ENCODE measurements around the gene PJA2. TPM values are rescaled to one million over a fixed set of nuclear protein-coding genes. Genes with fewer than 3 reads are reported as not detected.

The PJA2 gene
- total and polyA plus RNA-seq, 2 donors (not counting 1 experiment from before 2014, with no cell fraction given), result 21.3 to 90.4 TPM

GRCh38 chr5:109326919-109327318, 82.9 kb downstream of the PJA2 start:
- WGBS (ENCODE audit: insufficient coverage), result 79% methylated on average over 2 of the region's 4 CpGs
- Mint-ChIP-seq H3K4me1 (no peaks in the 10 kb centered on the region), H3K4me3 (no peak overlapping the region), H3K9me3 (ENCODE audit: insufficient read depth) (no peaks in the 10 kb centered on the region), H3K27ac (no peak overlapping the region), H3K27me3 (no peaks in the 10 kb centered on the region)
- H3K9ac ChIP-seq (ENCODE audit: low read length), result no peak overlapping the region
- H3K4me2 ChIP-seq (replicated peaks; ENCODE audit: low read depth, low read length, poor library complexity, severe bottlenecking), result no peak overlapping the region
- H3K4me3 ChIP-seq (ENCODE audit: control extremely low read depth in 1 of 5, extremely low read depth in 1 of 5, insufficient read depth in 1 of 5, low read depth in 2 of 5, low read length in 4 of 5), result no peak overlapping the region
- no peaks in the 10 kb centered on the region for H4K20me1 ChIP-seq (ENCODE audit: control insufficient read depth, insufficient read depth, low read length, poor library complexity, severe bottlenecking)
- intact Hi-C loops (cut with micrococcal nuclease), result no loop called here
- peaks cover 0 to 8% of the 10 kb centered on the region in 2 experiments for H3K36me3 ChIP-seq (replicated peaks in 1 of 2; ENCODE audit: control extremely low read depth in 1 of 2, control insufficient read depth in 1 of 2, extremely low read depth in 1 of 2, insufficient read depth in 2 of 2, low read length in 1 of 2)
- no peak for ATAC-seq (ENCODE audit: low read depth)
- ChIA-PET CTCF (no interaction called here), POLR2A (no interaction called here)
- no peaks in the 10 kb centered on the region for H3K27me3 ChIP-seq (replicated peaks in 1 of 4; ENCODE audit: control extremely low read depth in 1 of 4, control insufficient read depth in 3 of 4, insufficient read depth in 4 of 4, low read length in 3 of 4)
- no peaks in the 10 kb centered on the region for H3K79me2 ChIP-seq (ENCODE audit: control insufficient read depth, insufficient read depth, low read length)
- no peak for TF ChIP-seq EZH2 (IDR thresholded peaks at IDR 0.05; ENCODE audit: borderline replicate concordance, insufficient read depth, low read depth, low read length, poor library complexity, severe bottlenecking)
- no peak for TF ChIP-seq CTCF (IDR thresholded peaks at IDR 0.05)
- no peak for DNase-seq
- H2AFZ ChIP-seq (ENCODE audit: insufficient read depth, low read depth, low read length, poor library complexity, severe bottlenecking), result no peak overlapping the region
- no peaks in the 10 kb centered on the region for H3K9me3 ChIP-seq (ENCODE audit: control extremely low read depth in 1 of 3, control insufficient read depth in 2 of 3, insufficient read depth in 1 of 3, low read length in 2 of 3)
- H3K27ac ChIP-seq (ENCODE audit: low read length in 2 of 2), result no peak overlapping the region
- H3K4me1 ChIP-seq (ENCODE audit: control insufficient read depth in 2 of 2, insufficient read depth in 2 of 2, low read length in 2 of 2), result no peaks in the 10 kb centered on the region

GRCh38 chr5:109325456-109325855, 84.3 kb downstream of the PJA2 start:
- Histone ChIP-seq H3K4me2 (replicated peaks; ENCODE audit: low read depth, low read length, poor library complexity, severe bottlenecking) (no peak overlapping the region), H3K36me3 (replicated peaks in 1 of 2; ENCODE audit: control extremely low read depth in 1 of 2, control insufficient read depth in 1 of 2, extremely low read depth in 1 of 2, insufficient read depth in 2 of 2, low read length in 1 of 2) (peaks cover 0 to 3% of the 10 kb centered on the region in 2 experiments), H3K27ac (ENCODE audit: low read length in 2 of 2) (no peak overlapping the region), H3K27me3 (replicated peaks in 1 of 4; ENCODE audit: control extremely low read depth in 1 of 4, control insufficient read depth in 3 of 4, insufficient read depth in 4 of 4, low read length in 3 of 4) (no peaks in the 10 kb centered on the region), H3K9ac (ENCODE audit: low read length) (no peak overlapping the region), H3K9me3 (ENCODE audit: control extremely low read depth in 1 of 3, control insufficient read depth in 2 of 3, insufficient read depth in 1 of 3, low read length in 2 of 3) (no peaks in the 10 kb centered on the region), H3K4me3 (ENCODE audit: control extremely low read depth in 1 of 5, extremely low read depth in 1 of 5, insufficient read depth in 1 of 5, low read depth in 2 of 5, low read length in 4 of 5) (no peak overlapping the region), H3K4me1 (ENCODE audit: control insufficient read depth in 2 of 2, insufficient read depth in 2 of 2, low read length in 2 of 2) (no peaks in the 10 kb centered on the region), H3K79me2 (ENCODE audit: control insufficient read depth, insufficient read depth, low read length) (no peaks in the 10 kb centered on the region), H4K20me1 (ENCODE audit: control insufficient read depth, insufficient read depth, low read length, poor library complexity, severe bottlenecking) (no peaks in the 10 kb centered on the region), H2AFZ (ENCODE audit: insufficient read depth, low read depth, low read length, poor library complexity, severe bottlenecking) (no peak overlapping the region)
- no peak for ATAC-seq (ENCODE audit: low read depth)
- TF ChIP-seq EZH2 (IDR thresholded peaks at IDR 0.05; ENCODE audit: borderline replicate concordance, insufficient read depth, low read depth, low read length, poor library complexity, severe bottlenecking), result no peak
- no peak for TF ChIP-seq CTCF (IDR thresholded peaks at IDR 0.05)
- CTCF ChIA-PET, result no interaction called here
- Mint-ChIP-seq H3K27ac (no peak overlapping the region), H3K4me3 (no peak overlapping the region), H3K27me3 (no peaks in the 10 kb centered on the region), H3K4me1 (no peaks in the 10 kb centered on the region), H3K9me3 (ENCODE audit: insufficient read depth) (no peaks in the 10 kb centered on the region)
- no peak for DNase-seq
- 100% methylated on average over 5 of the region's 5 CpGs for WGBS (ENCODE audit: insufficient coverage)
- POLR2A ChIA-PET, result no interaction called here
- intact Hi-C loops (cut with micrococcal nuclease), result no loop called here
